GM12874 (cell line): ENCODE results near the gene ARL11.
A peak's percentile ranks its signal among the peaks of the same experiment; 100 is the strongest.

Experiments
- CTCF ChIP-seq: IDR thresholded peaks from 2 replicates; pipeline ENCODE4 v1.5.1; 2011; ENCODE audit warnings: low read depth, mild to moderate bottlenecking, control low read depth, low read length, moderate library complexity; ENCODE audit not compliant: insufficient read depth

Gene ARL11

GRCh38 chr13:49679246-49679645 lies 50.9 kb downstream of the ARL11 start:
- peak; percentile 37 for TF ChIP-seq CTCF

- no peak for TF ChIP-seq CTCF
Observed at GRCh38 chr13:49681842-49682435, 53.6 kb downstream of the ARL11 start.
